KOPT-K1 (cell line): ENCODE data around the gene MYO5A.
A peak's percentile ranks its signal among the peaks of the same experiment; 100 is the strongest.
"Not testable (repeated sequence)": the region's sequence is repeated elsewhere in the genome, so short reads cannot be mapped to it uniquely, and the experiment has no call there.

ENCODE experiments used
- H3K27ac ChIP-seq: fragments of 200-600 bp; sonication (generic); 2 replicates; pipeline ENCODE4 v1.5.1; 2016; ENCODE audit warnings: antibody characterized with exemption, mild to moderate bottlenecking, low read depth, low read length; ENCODE audit not compliant: poor library complexity, severe bottlenecking
- H3K36me3 ChIP-seq: fragments of 200-600 bp; sonication (generic); 2 replicates; pipeline ENCODE4 v1.5.1; 2017; ENCODE audit warnings: antibody characterized with exemption, mild to moderate bottlenecking, low read length, moderate library complexity; ENCODE audit not compliant: insufficient read depth
- H3K9me3 ChIP-seq: fragments of 200-600 bp; sonication (generic); 2 replicates; pipeline ENCODE4 v1.5.1; 2017; ENCODE audit warnings: antibody characterized with exemption, low read length, mild to moderate bottlenecking; ENCODE audit not compliant: insufficient read depth, poor library complexity, severe bottlenecking

The MYO5A gene

DNA sequence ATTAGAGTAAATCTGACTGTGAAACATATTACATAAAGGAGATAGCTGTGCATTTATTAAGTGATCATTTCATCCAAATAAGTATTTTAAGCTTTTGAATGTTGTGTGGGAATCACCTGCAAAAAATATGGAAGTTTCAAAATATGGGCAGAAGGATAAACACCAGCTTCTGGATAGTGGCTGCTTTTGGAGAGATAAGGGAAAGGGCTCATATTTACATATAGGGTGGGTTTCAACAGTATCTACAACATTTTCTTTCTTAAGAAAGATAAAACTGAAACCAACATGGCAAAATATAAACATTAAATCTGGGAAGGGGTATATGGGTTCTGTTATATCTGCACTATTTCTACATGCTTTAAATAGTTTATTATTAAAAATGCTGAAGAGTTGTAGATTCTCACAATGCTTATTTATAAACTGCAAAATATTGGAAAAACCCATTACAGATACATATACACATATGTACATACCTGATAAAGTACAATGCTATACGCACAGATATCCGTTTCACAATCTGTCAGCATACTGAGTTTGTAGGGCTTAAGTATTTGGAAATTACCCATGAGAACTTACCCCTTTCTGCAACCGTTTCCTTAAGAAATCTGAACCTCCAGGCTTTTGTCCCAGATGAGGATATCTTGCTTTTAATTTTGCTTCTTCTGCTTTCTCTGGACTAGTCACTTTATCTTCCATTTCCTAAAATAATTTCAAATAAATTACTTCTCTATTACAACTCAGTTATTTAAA lies 28.0 kb upstream of the MYO5A start:
- Histone ChIP-seq H3K9me3 (no peaks in the 10 kb centered on the region), H3K36me3 (peaks cover 87% of the 10 kb centered on the region), H3K27ac (no peak overlapping the region)

DNA sequence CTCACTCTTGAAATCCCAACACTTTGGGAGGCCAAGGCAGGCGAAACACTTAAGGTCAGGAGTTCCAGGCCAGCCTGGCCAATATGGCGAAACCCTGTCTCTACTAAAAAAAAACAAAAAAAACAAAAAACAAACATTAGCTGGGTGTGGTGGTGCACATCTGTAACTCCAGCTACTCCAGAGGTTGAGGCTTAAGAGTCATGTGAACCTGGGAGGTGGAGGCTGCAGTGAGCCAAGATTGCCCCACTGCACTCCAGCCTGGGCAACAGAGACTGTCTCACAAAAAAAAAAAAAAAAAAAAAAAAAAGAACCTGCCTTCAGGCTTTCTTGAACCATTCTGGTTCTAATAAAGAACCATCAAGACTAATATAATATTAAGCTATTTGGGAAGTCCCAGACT lies 23.6 kb upstream of the MYO5A start:
- H3K36me3 ChIP-seq, result peaks cover 92% of the 10 kb centered on the region
- H3K9me3 ChIP-seq, result no peaks in the 10 kb centered on the region

DNA sequence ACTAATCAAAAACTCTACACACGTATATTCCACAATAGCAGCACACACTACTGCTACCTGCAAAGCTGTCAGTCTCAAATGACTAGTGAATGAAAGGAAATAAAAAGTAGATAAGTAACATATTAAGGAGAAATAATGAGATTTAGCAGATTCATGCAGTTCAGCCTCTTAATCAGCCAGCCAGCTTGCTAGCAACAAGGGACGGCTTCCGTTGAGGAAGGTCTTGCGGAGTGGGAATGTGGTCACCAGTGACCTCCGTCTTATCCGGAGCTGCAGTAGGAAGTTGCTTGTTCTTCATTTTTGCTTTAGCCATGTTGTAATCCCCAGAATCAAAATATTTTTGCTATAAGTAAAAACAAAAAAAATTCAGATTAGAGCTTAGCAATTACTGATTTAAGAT lies 23.1 kb upstream of the MYO5A start:
- H3K36me3 ChIP-seq, result peaks cover 94% of the 10 kb centered on the region
- H3K27ac ChIP-seq, result no peak overlapping the region
- H3K9me3 ChIP-seq, result no peaks in the 10 kb centered on the region

More for the DNA sequence above, 23.6 kb upstream of the MYO5A start:
- H3K27ac ChIP-seq, result no peak overlapping the region

DNA sequence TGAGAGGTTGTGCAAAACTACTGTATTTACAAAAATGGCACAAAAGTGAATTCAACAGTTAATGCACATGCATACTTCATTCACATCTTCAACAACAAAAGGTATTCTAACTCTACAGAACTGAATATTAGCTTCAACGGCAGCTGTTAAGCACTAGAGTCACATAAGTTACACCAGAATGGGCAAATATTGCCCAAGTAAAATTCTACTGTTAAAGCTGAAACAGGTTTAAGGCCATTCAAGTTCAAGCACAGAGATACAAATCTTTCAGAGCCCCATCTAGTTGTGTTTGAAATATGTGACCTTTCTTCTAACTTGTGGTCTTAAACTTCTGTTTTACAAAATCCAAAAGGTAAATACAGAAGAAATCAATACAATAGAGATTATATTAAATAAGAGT lies 22.5 kb upstream of the MYO5A start:
- H3K36me3 ChIP-seq, result peaks cover 94% of the 10 kb centered on the region
- not testable (repeated sequence) for H3K9me3 ChIP-seq, H3K27ac ChIP-seq

DNA sequence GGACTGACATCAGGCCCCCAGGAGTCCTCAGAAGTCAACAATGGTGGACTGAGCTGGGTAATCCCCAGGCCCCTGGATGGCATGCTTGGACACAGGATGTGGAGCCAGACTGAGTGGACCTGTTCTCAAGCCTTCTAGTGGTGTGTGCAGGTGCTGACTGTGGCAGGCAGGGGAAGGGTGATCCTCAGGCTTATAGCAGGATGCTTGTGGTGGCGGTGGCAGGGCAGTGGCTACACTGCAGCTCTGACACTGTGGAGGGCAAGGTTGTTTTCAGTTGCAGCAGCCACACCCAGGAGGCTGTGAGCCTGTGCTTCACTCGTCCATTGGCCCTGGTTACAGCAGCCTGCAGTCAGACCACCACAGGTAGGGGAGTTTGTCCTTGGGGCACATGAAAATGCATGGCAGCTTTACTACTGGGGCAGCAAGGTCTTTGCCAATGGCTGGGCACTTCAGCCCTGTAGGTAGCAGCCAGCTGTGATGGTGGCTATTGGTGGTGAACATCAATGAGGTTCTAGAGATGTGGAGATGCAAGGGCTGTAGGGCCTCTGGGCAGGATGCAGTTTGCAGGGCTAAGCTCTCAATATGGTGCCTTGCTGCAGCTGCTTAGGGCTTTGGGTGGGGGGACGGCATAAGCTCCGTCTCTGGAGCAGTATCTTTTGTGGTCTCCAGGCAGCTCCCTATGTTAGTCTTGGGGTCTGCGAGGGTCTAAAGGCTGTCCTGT lies 17.5 kb upstream of the MYO5A start:
- peaks cover 54% of the 10 kb centered on the region for H3K36me3 ChIP-seq
- H3K9me3 ChIP-seq, result no peaks in the 10 kb centered on the region
- H3K27ac ChIP-seq, result no peak overlapping the region

DNA sequence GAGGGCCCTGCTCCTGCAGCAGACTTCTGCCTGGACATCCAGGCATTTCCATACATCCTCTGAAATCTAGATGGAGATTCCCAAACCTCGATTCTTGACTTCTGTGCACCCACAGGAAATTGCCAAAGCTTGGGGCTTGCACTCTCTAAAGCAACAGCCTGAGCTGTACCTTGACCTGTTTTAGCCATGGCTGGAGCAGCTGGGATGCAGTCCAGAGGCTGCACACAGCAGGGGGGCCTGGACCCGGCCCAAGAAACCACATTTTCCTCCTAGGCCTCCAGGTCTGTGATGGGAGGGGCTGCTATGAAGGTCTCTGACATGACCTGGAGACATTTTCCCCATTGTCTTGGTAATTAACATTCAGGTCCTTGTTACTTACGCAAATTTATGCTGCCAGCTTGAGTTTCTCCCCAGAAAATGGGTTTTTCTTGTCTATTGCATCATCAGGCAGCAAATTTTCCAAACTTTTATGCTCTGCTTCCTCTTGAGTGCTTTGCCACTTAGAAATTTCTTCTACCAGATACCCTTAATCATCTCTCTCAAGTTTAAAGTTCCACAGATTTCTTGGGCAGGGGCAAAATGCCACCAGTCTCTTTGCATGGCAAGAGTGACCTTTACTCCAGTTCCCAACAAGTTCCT lies 11.8 kb upstream of the MYO5A start:
- H3K27ac ChIP-seq, result no peak overlapping the region
- peaks cover 4% of the 10 kb centered on the region; the same call in 1 of the 2 replicates for H3K36me3 ChIP-seq
- peaks cover 6% of the 10 kb centered on the region for H3K9me3 ChIP-seq

DNA sequence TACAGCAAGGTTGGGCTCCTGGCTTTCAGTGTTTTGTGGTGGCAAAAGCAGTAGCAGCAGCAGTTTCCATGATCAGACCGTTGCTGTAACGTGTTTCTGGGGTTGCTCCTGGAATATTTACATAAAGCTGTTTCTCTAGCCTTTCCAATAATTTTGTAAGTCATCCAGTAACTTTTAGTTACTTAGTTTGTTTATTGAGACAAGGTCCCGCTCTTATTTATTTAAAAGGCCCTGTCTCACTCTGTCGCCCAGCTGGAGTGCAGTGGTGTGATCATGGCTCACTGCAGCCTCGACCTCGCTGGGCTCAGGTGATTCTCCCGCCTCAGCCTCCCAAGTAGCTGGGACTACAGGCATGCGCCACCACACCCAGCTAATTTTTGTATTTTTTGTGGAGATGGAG lies 8.8 kb upstream of the MYO5A start:
- Histone ChIP-seq H3K9me3 (peaks cover 6% of the 10 kb centered on the region), H3K36me3 (no peaks in the 10 kb centered on the region), H3K27ac (no peak overlapping the region)

DNA sequence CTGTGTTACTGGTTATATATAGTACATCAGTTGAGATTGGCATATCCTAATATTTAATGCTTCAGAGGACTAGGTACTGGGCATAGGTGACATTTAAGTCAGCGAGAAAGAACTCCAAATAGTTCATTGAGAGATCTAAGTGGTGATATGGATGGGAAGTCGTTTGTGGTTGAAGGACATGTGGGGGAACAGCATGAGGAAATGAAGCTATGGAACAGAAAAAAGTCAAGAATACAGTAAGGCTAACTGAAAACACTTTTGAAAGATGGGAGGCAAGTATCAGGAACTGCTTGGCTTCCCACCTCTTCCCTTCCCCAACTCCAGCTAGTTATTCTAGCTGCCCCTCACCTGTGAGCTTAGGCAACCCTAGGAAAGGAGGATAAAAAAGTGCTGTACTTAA lies 3.7 kb upstream of the MYO5A start:
- no peaks in the 10 kb centered on the region for H3K9me3 ChIP-seq
- H3K36me3 ChIP-seq, result no peaks in the 10 kb centered on the region
- no peak overlapping the region for H3K27ac ChIP-seq

DNA sequence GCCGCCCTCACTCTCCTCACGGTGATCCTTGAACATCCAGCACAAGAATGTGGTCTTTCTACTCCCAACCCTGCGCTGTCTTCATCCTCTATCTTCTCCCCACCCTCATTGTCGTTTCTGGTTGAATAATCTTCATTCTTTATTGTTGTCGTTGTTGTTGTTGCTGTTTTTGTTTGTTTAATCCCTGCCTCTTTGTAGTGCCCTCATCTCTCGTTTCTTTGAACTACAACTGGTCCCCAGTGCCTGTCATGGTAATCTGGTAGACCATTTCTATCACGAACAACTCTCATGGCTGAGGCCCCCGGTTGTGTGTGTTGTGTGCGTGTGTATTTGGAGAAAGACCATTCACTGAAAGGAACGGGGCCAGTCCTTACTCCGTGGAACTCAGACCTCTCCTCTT lies 1.3 kb upstream of the MYO5A start:
- Histone ChIP-seq H3K9me3 (no peaks in the 10 kb centered on the region), H3K27ac (no peak overlapping the region), H3K36me3 (no peaks in the 10 kb centered on the region)

DNA sequence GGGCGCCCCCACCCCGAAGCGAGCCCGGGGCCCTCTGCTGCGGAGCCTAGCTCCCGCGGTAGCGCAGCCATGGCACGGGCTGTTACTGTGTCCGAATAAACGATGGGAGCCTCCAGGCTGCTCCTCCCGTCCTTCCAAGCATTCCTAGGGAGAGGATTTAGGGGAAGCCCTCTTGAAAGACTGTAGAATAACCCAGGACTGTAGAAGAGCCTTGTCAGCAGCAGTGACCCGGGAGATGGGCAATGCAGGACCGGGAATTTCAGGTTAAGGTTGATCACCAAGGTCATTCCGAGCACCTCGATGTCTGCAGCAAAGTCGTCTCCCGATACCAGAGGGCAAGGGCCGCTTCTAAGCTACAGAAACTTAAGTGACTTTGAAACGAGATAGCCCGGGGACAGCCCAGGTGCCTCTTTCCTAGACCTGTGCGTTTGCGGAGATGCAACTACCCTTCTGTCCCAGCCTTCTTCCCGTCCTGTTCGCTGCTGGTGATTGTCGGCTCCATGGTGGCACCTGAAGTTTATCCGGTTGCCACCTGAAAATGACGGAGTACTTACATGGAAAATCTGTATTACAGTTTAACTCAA lies 753 bp upstream of the MYO5A start:
- no peaks in the 10 kb centered on the region for H3K9me3 ChIP-seq
- no peaks in the 10 kb centered on the region for H3K36me3 ChIP-seq
- H3K27ac ChIP-seq, result peak overlapping the region; percentile 65

DNA sequence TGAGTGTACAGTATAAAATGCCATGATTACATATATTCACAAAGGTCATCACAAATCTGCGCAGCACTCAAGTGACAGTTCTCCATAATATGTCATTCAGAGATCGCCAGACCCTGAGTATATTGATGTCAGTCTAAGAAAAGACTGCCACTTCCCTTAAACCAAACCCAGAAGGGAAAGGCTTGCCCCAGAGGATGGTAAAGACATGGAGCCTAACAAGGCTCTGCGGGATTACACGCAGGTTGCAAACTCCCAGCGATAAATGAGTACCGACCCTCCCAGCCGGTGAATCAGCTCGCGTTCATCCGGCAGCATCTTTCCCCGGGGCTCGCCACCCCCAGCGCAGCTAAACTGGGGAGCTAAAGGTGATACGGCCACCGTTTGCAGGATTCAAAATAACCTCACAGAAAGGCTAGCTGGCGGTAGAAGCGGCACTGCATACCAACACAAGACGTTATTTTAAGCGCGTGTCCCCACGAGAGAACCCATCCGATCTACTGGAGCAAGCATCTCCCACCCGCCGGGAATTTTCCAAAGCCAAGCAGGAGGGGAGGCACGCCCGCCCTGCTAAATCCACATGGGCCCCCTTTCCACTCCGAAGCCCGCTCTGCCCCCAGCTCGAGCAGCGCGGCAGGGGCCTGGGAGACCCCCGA lies 643 bp downstream of the MYO5A start:
- H3K27ac ChIP-seq, result peak overlapping the region; percentile 60

DNA sequence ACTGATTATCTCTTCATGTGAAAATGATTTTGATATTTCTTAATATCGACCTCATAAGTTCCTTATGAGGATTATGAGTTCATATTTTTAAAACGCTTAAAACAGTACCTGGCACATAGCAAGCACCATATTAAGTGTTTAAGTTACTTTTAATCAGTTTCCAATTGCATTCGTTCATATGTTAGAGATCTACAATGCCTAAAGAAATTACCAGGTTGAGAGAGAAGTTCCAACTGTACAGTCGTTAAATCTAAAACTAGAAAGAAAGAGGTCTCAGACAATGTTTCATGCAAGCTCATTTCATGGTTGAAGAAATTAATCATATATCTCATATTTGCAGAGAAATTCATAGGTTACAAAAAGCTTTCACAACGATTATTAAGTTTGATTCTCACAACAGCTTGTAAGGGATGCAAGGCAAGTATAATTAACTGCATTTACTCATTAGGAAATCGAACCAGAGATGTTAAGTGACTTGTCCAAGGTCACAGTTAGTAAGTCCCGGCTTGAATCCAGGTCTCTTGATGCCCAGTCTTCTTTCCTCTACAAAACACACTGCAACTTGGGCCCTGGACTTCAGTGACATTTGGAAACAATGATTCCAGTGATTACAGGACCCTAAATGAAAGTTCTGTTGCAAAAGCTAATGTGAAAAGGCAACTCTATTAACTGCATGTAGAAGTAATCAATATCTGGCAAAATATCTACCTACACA lies 1.3 kb downstream of the MYO5A start:
- Histone ChIP-seq H3K36me3 (no peaks in the 10 kb centered on the region), H3K9me3 (no peaks in the 10 kb centered on the region), H3K27ac (no peak overlapping the region)

More for the DNA sequence above, 643 bp downstream of the MYO5A start:
- H3K9me3 ChIP-seq, result no peaks in the 10 kb centered on the region
- no peaks in the 10 kb centered on the region for H3K36me3 ChIP-seq

DNA sequence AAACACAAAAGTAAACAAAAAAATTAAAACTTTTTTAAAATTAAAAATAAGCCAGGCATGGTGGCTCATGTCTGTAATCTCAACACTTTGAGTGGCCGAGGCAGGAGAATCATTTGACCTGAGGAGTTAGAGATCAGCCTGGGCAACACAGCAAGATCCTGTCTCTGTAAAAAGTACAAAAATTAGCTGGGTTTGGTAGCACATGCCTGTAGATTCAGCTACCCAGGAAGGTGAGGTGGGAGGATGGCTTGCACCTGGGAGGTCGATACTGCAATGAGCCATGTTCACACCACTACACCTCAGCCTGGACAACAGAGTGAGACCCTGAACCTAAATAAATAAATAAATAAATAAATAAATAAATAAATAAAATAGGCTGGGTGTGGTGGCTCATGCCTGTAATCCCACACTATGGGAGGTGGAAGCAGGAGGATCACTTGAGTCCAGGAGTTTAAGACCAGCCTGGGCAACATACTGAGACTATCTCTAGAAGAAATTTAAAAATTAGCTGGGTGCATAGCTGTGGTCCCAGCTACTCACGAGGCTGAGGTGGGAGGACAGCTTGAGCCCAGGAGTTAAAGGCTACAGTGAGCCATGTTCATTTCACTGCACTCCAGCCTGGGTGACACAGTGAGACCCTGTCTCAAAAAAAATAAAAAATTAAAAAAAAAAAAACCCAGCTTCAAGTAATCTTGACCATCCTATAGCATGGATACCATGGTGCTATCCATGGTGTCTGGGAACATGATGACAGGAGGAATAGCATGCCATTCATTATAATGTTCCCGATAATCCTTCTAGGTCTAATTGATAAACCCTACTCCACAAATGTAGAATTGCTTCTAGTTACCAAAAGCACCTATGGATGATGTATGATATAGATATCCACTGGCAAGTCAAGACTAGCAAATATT lies 4.2 kb downstream of the MYO5A start:
- Histone ChIP-seq H3K27ac (no peak overlapping the region), H3K36me3 (no peaks in the 10 kb centered on the region), H3K9me3 (no peaks in the 10 kb centered on the region)
